ENCODE data around the gene CCR5AS. TPM values are rescaled to one million over a fixed set of nuclear protein-coding genes. Genes with fewer than 3 reads are reported as not detected.

Gene CCR5AS

GRCh38 chr3:46321461-46322104, 85.3 kb downstream of the CCR5AS start:
- Histone ChIP-seq H3K4me1 (no peaks in the 10 kb centered on the region), H3K27ac (no peak overlapping the region), H3K9me3 (peaks cover 0 to 4% (median 0%) of the 10 kb centered on the region in 3 donors), H3K27me3 (no peaks in the 10 kb centered on the region), H3K36me3 (no peaks in the 10 kb centered on the region), H3K4me3 (no peak overlapping the region)
- no peak for ATAC-seq
- TF ChIP-seq CTCF (IDR thresholded peaks at IDR 0.05), result no peak
- TF ChIP-seq EP300 (IDR thresholded peaks at IDR 0.05), result no peak
- TF ChIP-seq POLR2A (IDR thresholded peaks at IDR 0.05), result no peak
- no peak for TF ChIP-seq POLR2AphosphoS5 (IDR thresholded peaks at IDR 0.05)
- WGBS, 2 donors (ENCODE audit: low coverage in 1 of 2), result 100% methylated on average over 1 of the region's 1 CpG

GRCh38 chr3:46318207-46318927, 88.5 kb downstream of the CCR5AS start:
- ATAC-seq, result no peak
- Histone ChIP-seq H3K27me3 (no peaks in the 10 kb centered on the region), H3K4me3 (no peak overlapping the region), H3K9me3 (peaks cover 0 to 4% (median 0%) of the 10 kb centered on the region in 3 donors), H3K4me1 (no peaks in the 10 kb centered on the region), H3K36me3 (no peaks in the 10 kb centered on the region), H3K27ac (no peak overlapping the region)
- TF ChIP-seq POLR2A (IDR thresholded peaks at IDR 0.05), result no peak
- TF ChIP-seq CTCF (IDR thresholded peaks at IDR 0.05), result no peak
- no peak for TF ChIP-seq EP300 (IDR thresholded peaks at IDR 0.05)
- no peak for TF ChIP-seq POLR2AphosphoS5 (IDR thresholded peaks at IDR 0.05)
- WGBS, 2 donors (ENCODE audit: low coverage in 1 of 2), result 87 to 94% methylated on average over 3 of the region's 3 CpGs

- H3K27ac ChIP-seq, result no peak overlapping the region
- H3K36me3 ChIP-seq, result no peaks in the 10 kb centered on the region
- ATAC-seq, result no peak
- TF ChIP-seq POLR2A (IDR thresholded peaks at IDR 0.05) (no peak), POLR2AphosphoS5 (IDR thresholded peaks at IDR 0.05) (no peak), EP300 (IDR thresholded peaks at IDR 0.05) (no peak), CTCF (IDR thresholded peaks at IDR 0.05) (no peak)
- peaks cover 6% of the 10 kb centered on the region for H3K27me3 ChIP-seq
- H3K9me3 ChIP-seq, result peaks cover 0 to 4% (median 0%) of the 10 kb centered on the region in 3 donors
- no peaks in the 10 kb centered on the region for H3K4me1 ChIP-seq
- no peak overlapping the region for H3K4me3 ChIP-seq
Observed at GRCh38 chr3:46316206-46316605, 90.7 kb downstream of the CCR5AS start.

- H3K36me3 ChIP-seq, result no peaks in the 10 kb centered on the region
Observed at GRCh38 chr3:46314517-46314916, 92.3 kb downstream of the CCR5AS start.

More at GRCh38 chr3:46314517-46314916, 92.3 kb downstream of the CCR5AS start:
- H3K9me3 ChIP-seq, result peaks cover 0 to 4% (median 0%) of the 10 kb centered on the region in 3 donors
- ATAC-seq, result no peak
- no peak overlapping the region for H3K4me3 ChIP-seq
- H3K4me1 ChIP-seq, result no peaks in the 10 kb centered on the region
- TF ChIP-seq CTCF (IDR thresholded peaks at IDR 0.05) (no peak), POLR2AphosphoS5 (IDR thresholded peaks at IDR 0.05) (no peak), POLR2A (IDR thresholded peaks at IDR 0.05) (no peak), EP300 (IDR thresholded peaks at IDR 0.05) (no peak)
- H3K27me3 ChIP-seq, result peaks cover 18% of the 10 kb centered on the region
- H3K27ac ChIP-seq, result no peak overlapping the region

Other genes starting within 250 kb of the CCR5AS start
- gene CCR1, start 198.8 kb downstream of the CCR5AS start, total RNA-seq, result 10 to 100 TPM in 2 of 4 donors, 1 to 10 TPM in 2; 1.9 to 32.3 (median 8.7) TPM
- gene CCR3, start 164.6 kb downstream of the CCR5AS start, total RNA-seq, result not detected
- 1 to 10 TPM in 2 of 4 donors, under 1 TPM in 2; 0.77 to 3.9 (median 1.9) TPM for gene CCR2, start 53.0 kb downstream of the CCR5AS start, total RNA-seq
- gene CCR5, start 36.1 kb downstream of the CCR5AS start, total RNA-seq, result 1 to 10 TPM in 1 of 4 donors, under 1 TPM in 3; 0.23 to 1.8 (median 0.44) TPM
- gene CCRL2, start 193 bp upstream of the CCR5AS start, total RNA-seq, result 10 to 100 TPM in 1 of 4 donors, 1 to 10 TPM in 1, under 1 TPM in 2; 0.89 to 15.8 (median 1.9) TPM
- 100 to 1,000 TPM in 1 of 4 donors, 1 to 10 TPM in 3; 1.2 to 198 (median 1.4) TPM for gene LTF, start 57.8 kb upstream of the CCR5AS start, total RNA-seq
- not detected for gene RTP3, start 90.9 kb upstream of the CCR5AS start, total RNA-seq
- gene LRRC2, start 159.2 kb upstream of the CCR5AS start, total RNA-seq, result 1 to 10 TPM in 2 of 4 donors, under 1 TPM in 1, not detected in 1; 0.62 to 2.0 (median 1.1) TPM
- gene FAM240A, start 205.5 kb upstream of the CCR5AS start, total RNA-seq, result not detected